Measurements from ENCODE around the gene GASK1A. TPM values are rescaled to one million over a fixed set of nuclear protein-coding genes. Genes with fewer than 3 reads are reported as not detected.
"Not testable (repeated sequence)": the region's sequence is repeated elsewhere in the genome, so short reads cannot be mapped to it uniquely, and the experiment has no call there.

The GASK1A gene
- total and polyA plus RNA-seq, 2 donors: 10.5 to 25.1 TPM

DNA sequence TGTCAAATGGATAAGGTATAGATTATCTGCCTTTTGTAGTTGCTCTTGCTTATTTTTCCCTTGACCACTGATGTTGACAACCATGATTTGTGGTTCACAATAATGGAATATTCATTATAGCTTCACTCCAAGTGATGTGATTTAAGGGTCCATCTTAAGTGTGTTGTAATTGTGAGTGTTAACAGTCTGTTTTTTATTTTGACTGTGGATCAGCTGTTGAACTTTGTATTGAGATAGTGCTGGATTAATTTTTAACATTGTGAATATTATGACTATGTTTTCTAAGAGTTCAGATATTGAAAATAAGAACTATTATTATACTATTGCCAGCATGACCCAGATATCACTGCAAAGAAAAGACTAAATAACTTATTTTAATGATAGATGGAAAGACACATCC is 8.6 kb upstream of the GASK1A start:
- no peaks in the 10 kb centered on the region for H3K36me3 ChIP-seq (ENCODE audit: insufficient read depth)
- H3K4me3 ChIP-seq (ENCODE audit: low read depth, low read length): no peak overlapping the region
- no peaks in the 10 kb centered on the region for H3K4me1 ChIP-seq (ENCODE audit: insufficient read depth)
- no peak for DNase-seq (ENCODE audit: extremely low spot score)
- H3K27ac ChIP-seq (ENCODE audit: low read depth): no peak overlapping the region

DNA sequence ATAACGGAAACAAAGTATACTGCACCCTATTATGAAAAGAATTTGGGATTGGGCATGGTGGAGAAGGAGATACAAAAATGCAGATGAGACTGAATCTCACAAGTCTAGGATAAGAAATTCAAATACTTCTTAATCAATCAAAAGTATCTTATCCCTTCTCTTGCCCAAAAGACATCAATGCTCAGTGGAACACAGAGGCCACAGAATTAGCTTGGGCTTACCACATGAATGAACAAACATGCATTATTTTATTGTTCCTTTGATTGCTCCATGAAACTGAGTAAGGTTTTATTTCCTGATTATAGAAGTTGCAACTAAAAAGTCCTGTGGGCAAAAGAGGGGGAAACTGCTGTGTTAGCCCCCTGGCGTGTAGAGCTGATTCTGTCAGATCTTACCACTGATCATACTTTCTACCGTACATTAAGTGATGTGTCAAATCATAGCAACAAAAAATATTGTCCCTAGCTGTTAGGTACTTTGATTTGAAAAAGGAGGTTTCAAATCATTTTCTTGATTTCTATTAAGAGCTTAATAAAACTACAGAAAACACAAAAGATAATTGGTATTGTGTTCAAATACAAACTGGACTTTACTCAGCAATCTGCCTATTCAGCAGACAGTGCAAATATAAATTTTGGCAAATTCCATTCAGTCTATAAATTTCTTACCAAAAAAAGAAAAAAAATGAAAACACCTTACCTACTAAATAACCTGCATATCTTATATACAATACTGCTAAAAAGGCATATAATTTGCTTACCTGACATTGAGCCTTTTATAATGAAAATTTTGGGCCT is 7.9 kb upstream of the GASK1A start:
- DNase-seq (ENCODE audit: extremely low spot score): no peak
- Histone ChIP-seq H3K36me3 (ENCODE audit: insufficient read depth) (no peaks in the 10 kb centered on the region), H3K27ac (ENCODE audit: low read depth) (no peak overlapping the region), H3K4me3 (ENCODE audit: low read depth, low read length) (no peak overlapping the region), H3K4me1 (ENCODE audit: insufficient read depth) (no peaks in the 10 kb centered on the region)
- 94% methylated on average over 3 of the region's 3 CpGs for WGBS

DNA sequence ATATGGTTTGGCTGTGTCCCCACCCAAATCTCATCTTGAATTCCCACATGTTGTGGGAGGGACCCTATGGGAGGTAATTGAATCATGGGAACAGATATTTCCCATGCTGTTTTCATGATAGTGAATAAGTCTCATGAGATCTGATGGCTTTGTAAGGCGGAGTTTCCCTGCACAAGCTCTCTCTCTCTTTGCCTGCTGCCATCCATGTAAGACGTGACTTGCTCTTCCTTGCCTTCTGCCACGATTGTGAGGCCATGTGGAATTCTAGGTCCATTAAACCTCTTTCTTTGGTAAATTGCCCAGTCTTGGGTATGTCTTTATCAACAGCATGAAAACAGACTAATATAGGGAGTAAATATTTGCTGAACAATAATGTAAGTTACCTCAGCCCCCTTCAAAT is 4.2 kb upstream of the GASK1A start:
- H3K4me1 ChIP-seq (ENCODE audit: insufficient read depth); H3K27ac ChIP-seq (ENCODE audit: low read depth); H3K36me3 ChIP-seq (ENCODE audit: insufficient read depth); DNase-seq (ENCODE audit: extremely low spot score); H3K4me3 ChIP-seq (ENCODE audit: low read depth, low read length): not testable (repeated sequence)
- 89% methylated on average over 3 of the region's 3 CpGs for WGBS

DNA sequence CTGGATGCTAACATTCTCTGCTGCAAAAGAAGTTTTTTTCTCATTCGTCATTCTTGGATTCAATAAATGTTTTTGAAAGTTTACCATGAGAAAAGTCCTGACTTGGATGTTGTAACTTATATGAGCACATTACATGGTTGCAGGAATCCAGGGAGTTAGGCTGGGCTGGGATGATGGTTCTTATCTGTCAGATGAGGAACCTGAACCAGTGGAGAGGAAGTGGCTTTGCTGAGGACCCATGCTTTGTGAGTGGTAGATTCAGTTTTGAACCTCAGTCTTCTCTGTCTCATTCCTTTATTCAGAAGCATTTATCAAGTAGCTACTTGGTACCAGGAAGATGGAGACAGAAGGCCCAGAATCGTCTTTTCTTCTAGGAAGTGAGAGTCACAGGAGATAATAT is 3.7 kb upstream of the GASK1A start:
- Histone ChIP-seq H3K27ac (ENCODE audit: low read depth) (no peak overlapping the region), H3K4me3 (ENCODE audit: low read depth, low read length) (no peak overlapping the region), H3K36me3 (ENCODE audit: insufficient read depth) (no peaks in the 10 kb centered on the region), H3K4me1 (ENCODE audit: insufficient read depth) (no peaks in the 10 kb centered on the region)
- DNase-seq (ENCODE audit: extremely low spot score): no peak
- WGBS: 85% methylated on average over 2 of the region's 2 CpGs

DNA sequence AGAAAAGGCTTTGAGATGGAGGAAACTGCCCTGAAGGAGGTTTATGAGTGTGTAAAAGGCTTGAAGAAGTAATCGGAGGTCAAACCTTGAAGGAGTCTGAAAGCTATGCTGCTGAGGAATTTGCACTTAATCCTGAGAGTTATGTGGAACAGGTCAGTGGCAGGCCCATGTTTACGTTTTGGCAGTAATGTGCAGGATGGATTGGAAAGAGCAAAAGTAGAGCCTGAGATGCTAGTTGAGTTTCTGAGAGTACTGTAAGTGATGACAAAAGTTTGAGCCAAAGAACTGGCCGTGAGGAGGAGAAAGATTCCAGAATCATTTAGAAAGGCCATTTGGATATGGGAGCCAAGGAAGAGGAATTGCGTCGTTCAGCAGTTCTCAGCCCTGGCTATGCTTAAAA is 3.2 kb upstream of the GASK1A start:
- H3K4me3 ChIP-seq (ENCODE audit: low read depth, low read length): no peak overlapping the region
- H3K36me3 ChIP-seq (ENCODE audit: insufficient read depth): no peaks in the 10 kb centered on the region
- no peak for DNase-seq (ENCODE audit: extremely low spot score)
- H3K4me1 ChIP-seq (ENCODE audit: insufficient read depth): no peaks in the 10 kb centered on the region
- 75% methylated on average over 5 of the region's 5 CpGs for WGBS
- no peak overlapping the region for H3K27ac ChIP-seq (ENCODE audit: low read depth)

DNA sequence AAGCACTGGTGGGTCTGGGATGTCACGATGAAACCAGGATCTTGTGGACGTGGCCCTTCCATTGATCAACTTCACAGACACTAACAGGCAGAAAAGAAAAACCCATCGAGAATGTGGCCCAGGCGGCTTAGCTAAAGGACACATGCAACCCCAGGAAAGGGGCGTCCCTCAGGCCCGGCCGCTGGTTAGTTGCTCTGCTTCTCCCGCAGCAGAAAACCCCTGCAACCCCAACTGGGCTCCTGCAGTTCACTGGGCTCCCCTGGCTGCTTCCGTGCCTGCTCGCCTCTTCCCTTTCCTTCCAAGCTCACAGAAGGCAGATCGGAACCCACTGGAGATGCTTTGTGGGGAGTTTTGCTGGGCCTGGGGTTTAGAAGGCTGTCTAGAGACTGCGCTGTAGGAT is 1.1 kb downstream of the GASK1A start:
- WGBS: 80% methylated on average over 12 of the region's 12 CpGs
- Histone ChIP-seq H3K4me3 (ENCODE audit: low read depth, low read length) (no peak overlapping the region), H3K4me1 (ENCODE audit: insufficient read depth) (no peaks in the 10 kb centered on the region), H3K36me3 (ENCODE audit: insufficient read depth) (no peaks in the 10 kb centered on the region), H3K27ac (ENCODE audit: low read depth) (no peak overlapping the region)
- no peak for DNase-seq (ENCODE audit: extremely low spot score)

DNA sequence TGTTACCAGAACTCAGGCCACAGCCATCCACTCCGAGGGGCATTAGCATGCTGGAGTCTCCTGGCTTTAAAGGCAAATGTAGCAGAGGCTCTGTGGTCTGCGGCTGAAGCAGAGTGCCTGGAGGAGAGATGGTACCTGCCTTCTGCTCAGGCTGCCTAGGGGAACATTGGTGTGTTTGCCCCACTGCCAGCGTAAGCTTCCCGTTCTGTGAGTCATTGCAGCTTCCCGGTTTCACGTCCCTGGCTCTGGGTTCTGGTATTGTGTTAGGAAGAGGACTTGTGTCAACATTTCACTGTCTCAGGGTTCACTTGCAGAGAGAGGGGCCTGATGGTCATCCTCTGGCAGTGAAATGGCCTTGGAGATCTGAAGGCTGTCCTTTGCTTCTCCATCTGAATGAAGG is 1.8 kb downstream of the GASK1A start:
- Histone ChIP-seq H3K4me3 (ENCODE audit: low read depth, low read length) (no peak overlapping the region), H3K27ac (ENCODE audit: low read depth) (no peak overlapping the region), H3K4me1 (ENCODE audit: insufficient read depth) (no peaks in the 10 kb centered on the region), H3K36me3 (ENCODE audit: insufficient read depth) (no peaks in the 10 kb centered on the region)
- no peak for DNase-seq (ENCODE audit: extremely low spot score)
- 75% methylated on average over 6 of the region's 6 CpGs for WGBS

- no peaks in the 10 kb centered on the region for H3K36me3 ChIP-seq (ENCODE audit: insufficient read depth)
- WGBS: 82% methylated on average over 6 of the region's 6 CpGs
- H3K27ac ChIP-seq (ENCODE audit: low read depth): no peak overlapping the region
- no peak overlapping the region for H3K4me3 ChIP-seq (ENCODE audit: low read depth, low read length)
- no peak for DNase-seq (ENCODE audit: extremely low spot score)
- H3K4me1 ChIP-seq (ENCODE audit: insufficient read depth): no peaks in the 10 kb centered on the region
Measured at GRCh38 chr3:42982645-42983412, 3.7 kb downstream of the GASK1A start.

- Histone ChIP-seq H3K36me3 (ENCODE audit: insufficient read depth) (no peaks in the 10 kb centered on the region), H3K4me3 (ENCODE audit: low read depth, low read length) (no peak overlapping the region), H3K27ac (ENCODE audit: low read depth) (no peak overlapping the region), H3K4me1 (ENCODE audit: insufficient read depth) (no peaks in the 10 kb centered on the region)
- no peak for DNase-seq (ENCODE audit: extremely low spot score)
- 95% methylated on average over 3 of the region's 3 CpGs for WGBS
Measured at GRCh38 chr3:42983927-42984326, 4.8 kb downstream of the GASK1A start.

GRCh38 chr3:42984701-42985100 is 5.6 kb downstream of the GASK1A start:
- 81% methylated on average over 4 of the region's 4 CpGs for WGBS
- H3K27ac ChIP-seq (ENCODE audit: low read depth): no peak overlapping the region
- no peaks in the 10 kb centered on the region for H3K36me3 ChIP-seq (ENCODE audit: insufficient read depth)
- H3K4me3 ChIP-seq (ENCODE audit: low read depth, low read length): no peak overlapping the region
- H3K4me1 ChIP-seq (ENCODE audit: insufficient read depth): no peaks in the 10 kb centered on the region
- DNase-seq (ENCODE audit: extremely low spot score): no peak

DNA sequence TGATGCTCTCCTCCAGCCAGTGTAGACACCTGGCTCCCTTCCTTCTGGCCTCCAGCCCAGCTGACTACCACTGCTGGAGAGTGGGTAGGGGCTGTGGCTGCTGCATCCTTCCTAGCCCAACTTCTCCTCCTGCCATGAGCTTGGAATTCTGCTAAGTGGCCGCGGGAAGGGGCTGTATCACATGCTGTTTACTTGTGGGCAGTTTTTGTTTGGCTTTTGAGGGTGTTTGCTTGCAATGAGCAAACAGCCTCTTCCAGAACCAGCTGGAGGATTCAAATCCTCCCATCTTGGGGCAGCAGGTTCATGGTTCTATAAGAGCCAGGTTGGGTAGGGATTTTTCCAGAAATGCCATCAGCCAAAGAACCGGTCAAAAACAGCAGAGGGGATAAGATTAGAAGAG is 9.0 kb downstream of the GASK1A start:
- no peaks in the 10 kb centered on the region for H3K36me3 ChIP-seq (ENCODE audit: insufficient read depth)
- no peak overlapping the region for H3K27ac ChIP-seq (ENCODE audit: low read depth)
- WGBS: 73% methylated on average over 3 of the region's 3 CpGs
- DNase-seq (ENCODE audit: extremely low spot score): no peak
- H3K4me1 ChIP-seq (ENCODE audit: insufficient read depth): no peaks in the 10 kb centered on the region
- no peak overlapping the region for H3K4me3 ChIP-seq (ENCODE audit: low read depth, low read length)

GRCh38 chr3:42988566-42988965 is 9.5 kb downstream of the GASK1A start:
- H3K36me3 ChIP-seq (ENCODE audit: insufficient read depth): no peaks in the 10 kb centered on the region
- no peak overlapping the region for H3K27ac ChIP-seq (ENCODE audit: low read depth)
- no peak for DNase-seq (ENCODE audit: extremely low spot score)
- WGBS: 90% methylated on average over 5 of the region's 5 CpGs
- no peaks in the 10 kb centered on the region for H3K4me1 ChIP-seq (ENCODE audit: insufficient read depth)
- no peak overlapping the region for H3K4me3 ChIP-seq (ENCODE audit: low read depth, low read length)

DNA sequence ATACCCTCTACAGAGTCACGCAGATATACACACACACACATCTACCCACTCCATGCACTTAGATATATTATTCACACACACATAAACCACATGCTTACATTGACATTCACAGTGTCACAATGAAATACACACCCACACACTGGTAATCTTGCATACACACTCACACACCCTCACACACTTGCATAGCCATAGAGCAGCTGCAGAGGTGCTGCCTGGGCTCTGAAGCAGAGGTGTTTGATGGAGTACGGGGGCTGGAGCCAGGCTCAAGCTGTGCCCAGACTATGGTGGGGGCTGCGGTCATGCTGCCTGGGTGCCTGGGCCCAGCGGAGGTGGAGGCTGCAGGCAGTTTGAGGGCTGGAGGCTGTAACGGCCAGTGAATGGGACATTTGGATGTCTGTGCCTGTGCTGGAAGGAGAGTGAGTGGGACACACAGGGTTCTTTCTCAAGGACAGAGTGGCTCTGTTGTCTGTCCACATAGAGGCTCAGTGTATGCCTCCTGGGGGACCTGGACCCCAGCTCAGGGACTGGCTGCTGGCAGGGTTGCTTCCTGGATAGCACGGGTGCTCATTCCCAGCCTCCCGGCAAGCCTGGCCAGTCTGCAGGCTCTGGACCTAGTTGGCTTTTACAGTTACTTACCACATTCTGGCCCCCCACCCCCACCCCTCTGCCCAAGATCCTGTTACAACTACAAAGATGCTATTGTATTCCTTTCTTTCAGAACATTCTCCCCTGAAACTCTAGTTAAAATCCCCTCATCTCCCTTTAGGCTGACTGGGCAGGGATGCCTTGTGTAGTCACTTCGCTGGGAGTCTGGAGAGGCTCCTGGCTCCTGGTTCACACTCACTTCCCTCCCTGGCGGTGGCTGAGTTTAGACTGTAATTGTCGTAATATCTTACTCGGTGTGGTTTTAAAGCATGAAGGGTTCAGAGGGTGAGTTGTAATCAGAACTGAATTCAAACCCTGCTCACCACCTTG is 12.5 kb downstream of the GASK1A start:
- Histone ChIP-seq H3K36me3 (ENCODE audit: insufficient read depth) (no peaks in the 10 kb centered on the region), H3K4me1 (ENCODE audit: insufficient read depth) (no peaks in the 10 kb centered on the region), H3K4me3 (ENCODE audit: low read depth, low read length) (no peak overlapping the region), H3K27ac (ENCODE audit: low read depth) (no peak overlapping the region)
- WGBS: 82% methylated on average over 11 of the region's 11 CpGs
- DNase-seq (ENCODE audit: extremely low spot score): no peak

Data from urinary bladder (tissue), 4 donors.